NCI-H526 (cell line): ENCODE data around the gene ZAP70.

Experiments used
- DNase-seq, 2 experiments: peaks; one replicate each; lab custom pipeline; 2025; lab: John Stamatoyannopoulos, UW

The ZAP70 gene

DNA sequence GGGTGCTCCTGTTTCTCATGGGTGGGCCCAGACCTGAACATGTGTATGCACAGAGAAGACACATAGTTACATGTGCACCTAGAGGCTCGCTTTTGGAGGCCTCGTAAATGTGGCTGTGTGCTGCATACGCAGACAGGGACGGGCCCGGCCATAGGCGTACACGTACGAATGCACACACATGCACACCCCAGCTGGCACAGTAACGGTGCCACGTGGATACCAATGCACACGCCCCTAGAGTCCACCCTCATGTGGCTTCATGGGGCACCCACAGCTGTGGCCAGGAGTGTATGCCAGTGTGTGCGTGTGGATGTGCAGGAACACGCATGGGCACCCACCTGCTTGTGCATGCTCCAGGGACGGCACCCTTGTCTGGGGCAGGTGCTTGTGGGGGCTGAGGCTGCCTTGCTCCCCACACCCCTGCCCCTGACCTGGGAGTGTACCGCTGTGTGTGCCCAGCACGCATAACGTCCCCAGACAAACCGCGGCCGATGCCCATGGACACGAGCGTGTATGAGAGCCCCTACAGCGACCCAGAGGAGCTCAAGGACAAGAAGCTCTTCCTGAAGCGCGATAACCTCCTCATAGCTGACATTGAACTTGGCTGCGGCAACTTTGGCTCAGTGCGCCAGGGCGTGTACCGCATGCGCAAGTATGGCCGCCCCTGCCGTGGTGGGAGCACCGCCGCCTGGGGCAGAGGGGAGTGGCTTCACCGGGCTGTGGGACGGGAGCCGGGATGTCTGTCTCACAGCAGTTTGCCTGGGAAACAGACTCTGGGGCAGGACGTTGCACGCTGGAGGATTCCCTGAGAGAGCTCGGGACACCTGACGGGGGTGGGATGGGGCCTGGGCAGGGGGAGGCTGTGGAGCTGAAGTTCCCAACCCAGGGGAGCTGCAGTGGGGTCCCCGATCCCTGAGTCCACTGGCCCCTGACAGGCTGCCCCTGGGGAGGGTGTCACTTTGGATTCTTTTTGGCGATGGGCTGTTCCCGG is 21.0 kb downstream of the ZAP70 start:
- no peak for DNase-seq

DNA sequence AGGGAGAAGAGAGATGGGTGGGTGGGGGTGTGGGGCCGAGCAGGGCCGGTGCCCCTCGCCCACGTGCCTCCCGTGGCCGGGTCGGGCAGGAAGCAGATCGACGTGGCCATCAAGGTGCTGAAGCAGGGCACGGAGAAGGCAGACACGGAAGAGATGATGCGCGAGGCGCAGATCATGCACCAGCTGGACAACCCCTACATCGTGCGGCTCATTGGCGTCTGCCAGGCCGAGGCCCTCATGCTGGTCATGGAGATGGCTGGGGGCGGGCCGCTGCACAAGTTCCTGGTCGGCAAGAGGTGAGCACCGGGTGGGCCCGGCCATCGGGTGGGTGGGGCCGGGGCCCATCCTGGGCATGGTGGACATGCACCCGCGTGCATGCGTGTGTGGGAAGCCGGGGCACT is 21.8 kb downstream of the ZAP70 start:
- no peak for DNase-seq

GRCh38 chr2:97736185-97736584 is 22.8 kb downstream of the ZAP70 start:
- DNase-seq = no peak

DNA sequence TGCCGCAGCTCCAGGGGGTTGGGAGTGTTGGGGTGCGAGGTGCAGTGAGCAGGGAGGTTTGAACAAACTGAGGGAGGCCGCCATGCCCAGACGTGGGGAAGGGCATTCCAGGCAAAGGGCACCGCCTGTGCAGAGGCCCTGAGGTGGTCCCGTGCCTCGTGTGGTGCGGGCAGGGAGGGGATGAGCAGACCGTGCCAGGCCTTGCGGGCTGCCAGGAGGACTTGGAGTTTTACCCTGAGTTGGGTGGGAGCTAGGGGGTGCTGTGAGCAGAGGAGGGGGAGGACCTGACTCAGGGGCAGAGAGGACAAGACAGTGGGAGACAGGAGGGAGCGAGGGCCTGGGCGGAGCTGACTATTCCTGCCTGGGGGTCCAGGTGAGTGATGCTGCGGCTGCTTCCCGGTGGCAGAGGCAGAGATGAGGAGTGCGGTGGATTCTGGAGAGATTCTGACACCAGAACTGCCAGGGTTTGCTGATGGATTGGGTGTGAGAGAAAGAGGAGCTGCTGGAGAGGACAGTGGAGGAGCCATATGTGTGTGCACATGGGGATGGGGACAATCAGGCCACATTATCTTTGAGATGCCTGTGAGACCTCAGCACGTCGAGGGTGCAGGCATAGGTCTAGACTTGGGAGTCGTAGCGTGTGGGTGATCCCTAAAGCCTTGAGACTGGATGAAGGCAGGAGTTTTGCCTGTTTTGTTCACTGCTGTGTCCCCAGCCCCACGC is 23.4 kb downstream of the ZAP70 start:
- DNase-seq = no peak

DNA sequence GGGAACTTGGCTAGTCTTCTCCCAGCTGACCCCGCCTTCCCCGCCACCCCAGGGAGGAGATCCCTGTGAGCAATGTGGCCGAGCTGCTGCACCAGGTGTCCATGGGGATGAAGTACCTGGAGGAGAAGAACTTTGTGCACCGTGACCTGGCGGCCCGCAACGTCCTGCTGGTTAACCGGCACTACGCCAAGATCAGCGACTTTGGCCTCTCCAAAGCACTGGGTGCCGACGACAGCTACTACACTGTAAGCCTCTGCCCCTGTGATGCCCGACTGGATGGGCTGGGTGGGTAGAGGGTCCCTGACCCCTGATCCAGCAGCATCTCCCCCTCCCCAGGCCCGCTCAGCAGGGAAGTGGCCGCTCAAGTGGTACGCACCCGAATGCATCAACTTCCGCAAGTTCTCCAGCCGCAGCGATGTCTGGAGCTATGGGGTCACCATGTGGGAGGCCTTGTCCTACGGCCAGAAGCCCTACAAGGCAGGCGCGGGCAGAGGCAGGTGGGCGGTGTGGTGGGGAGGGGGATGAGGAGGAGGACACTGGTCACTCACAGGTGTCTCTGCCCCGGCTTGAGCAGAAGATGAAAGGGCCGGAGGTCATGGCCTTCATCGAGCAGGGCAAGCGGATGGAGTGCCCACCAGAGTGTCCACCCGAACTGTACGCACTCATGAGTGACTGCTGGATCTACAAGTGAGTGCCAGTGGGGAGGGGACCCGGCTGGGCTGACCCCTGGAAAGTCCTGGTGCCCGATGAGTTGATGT is 24.2 kb downstream of the ZAP70 start:
- no peak for DNase-seq

DNA sequence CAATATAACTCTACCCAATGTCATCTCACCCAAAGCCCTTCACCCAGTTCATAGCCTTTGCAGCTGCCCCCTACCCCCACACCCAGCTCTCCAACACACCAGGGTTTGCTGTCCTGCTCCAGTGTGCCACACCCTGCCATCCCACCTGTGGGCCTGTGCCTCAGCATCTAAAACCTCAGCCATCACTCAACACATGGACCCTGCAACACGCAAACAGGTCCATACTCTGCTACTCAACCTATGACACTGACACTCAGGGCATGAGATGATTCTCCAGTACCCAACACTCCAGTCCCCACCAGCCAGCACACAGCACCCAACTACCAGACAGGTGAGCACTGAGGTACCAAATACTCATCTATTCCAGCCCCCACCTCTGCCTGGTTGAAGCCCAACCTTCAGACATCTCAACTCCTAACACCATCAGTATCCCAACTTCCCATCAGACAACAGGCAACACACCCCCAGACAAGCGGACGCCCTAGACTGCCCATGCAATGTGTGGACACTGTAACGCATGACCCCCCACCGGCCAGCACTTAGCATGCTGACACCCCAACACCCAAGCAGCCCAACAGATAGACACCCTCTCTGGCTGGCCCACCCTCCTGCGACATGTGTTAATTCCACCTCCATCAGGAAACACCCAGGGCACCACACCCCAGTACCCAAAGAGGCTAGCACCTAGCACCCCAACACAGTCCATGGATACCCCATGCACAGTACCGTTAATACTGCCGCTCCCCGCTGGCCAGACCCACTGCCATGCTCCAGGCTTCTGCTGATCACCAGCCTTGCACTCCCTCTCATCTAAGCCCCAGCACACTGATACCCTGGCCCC is 25.0 kb downstream of the ZAP70 start:
- DNase-seq = no peak

- no peak for DNase-seq
Measured at GRCh38 chr2:97739020-97739892, 25.9 kb downstream of the ZAP70 start.

GRCh38 chr2:97739893-97740245 is 26.5 kb downstream of the ZAP70 start:
- DNase-seq = no peak

- peak; percentile 37 to 61 for DNase-seq
Measured at GRCh38 chr2:97740590-97741182, 27.3 kb downstream of the ZAP70 start.

DNA sequence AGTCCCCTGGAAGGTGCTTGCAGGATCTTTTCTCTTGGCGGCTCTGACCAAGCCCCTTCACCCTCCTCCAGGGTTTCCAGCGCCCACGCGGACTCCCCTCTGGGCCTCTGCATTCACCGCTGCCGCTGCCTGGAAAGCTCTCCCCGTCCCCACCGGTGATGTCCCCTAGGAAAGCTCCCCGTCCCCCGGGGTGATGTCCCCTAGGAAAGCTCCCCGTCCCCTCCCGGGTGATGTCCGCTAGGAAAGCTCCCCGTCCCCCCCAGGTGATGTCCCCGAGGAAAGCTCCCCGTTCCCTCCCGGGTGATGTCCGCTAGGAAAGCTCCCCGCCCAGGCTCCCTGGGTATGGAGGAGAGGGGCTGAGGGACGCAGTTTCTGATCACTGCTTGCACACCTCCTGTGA is 27.9 kb downstream of the ZAP70 start:
- no peak for DNase-seq

GRCh38 chr2:97741686-97742085 is 28.3 kb downstream of the ZAP70 start:
- DNase-seq = no peak

DNA sequence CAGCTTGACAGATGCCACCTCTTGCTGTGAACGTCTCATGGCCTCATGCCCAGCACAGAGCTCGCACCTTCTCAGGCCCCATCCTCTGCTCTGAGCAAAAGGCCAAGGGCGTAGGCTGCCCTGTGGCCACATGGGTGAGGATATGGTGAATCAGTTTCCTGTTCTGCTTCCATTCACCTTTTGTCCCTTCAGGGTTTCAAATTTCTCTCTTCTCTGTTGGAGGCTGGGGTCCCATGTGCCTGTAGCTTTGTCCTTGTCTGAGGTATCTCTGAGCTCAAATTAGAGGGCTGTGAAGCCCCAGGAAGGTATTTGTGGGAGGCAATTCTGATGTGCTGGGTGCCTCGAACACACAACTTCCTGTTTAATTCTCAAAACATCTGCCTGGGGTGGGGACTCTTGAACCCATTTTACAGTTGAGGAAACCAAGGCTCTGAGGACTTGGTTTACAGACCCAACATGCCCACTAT is 29.0 kb downstream of the ZAP70 start:
- DNase-seq = no peak

DNA sequence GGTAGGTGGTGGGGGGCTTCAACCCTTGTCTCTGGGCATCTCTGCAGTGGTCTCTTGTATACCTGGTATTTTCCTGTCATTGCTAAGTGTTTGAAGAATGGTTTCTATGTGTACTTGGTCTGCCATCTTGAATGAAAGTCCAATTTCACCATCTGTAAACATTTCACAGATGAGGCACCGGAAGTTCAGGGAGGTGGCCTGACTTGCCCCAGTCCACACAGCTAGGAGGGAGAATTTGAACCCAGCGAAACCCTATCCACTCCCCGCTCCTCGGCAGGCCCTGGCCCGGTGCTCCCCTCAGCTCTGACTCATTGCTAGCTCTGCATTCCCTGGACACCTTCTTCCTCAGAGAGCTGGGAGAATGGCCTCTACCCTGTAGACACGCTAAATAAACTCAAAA is 30.5 kb downstream of the ZAP70 start:
- DNase-seq = no peak

- DNase-seq = peak in 1 of 2 experiments; percentile 51
Measured at GRCh38 chr2:97745474-97746174, 32.2 kb downstream of the ZAP70 start.

DNA sequence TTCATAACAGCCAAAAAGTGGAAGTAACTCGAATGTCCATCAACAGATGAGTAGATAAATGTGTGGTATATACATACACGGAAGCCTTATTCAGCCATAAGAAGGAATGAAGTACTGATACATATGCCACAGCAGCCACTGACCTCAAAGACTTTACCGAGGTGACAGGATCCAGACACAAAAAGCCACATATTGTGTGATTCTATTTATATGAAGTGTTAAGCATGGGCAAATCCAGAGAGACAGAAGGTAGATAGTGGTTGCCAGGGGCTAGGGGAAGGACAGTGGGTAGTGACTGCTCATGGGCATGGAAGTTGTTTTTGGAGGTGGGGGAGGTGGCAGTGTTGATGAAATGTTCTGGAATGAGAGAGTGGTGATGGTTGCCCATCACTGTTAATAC is 33.9 kb downstream of the ZAP70 start:
- DNase-seq = no peak

GRCh38 chr2:97747716-97748115 is 34.3 kb downstream of the ZAP70 start:
- DNase-seq = no peak

- DNase-seq = no peak
Measured at GRCh38 chr2:97749581-97749980, 36.2 kb downstream of the ZAP70 start.

GRCh38 chr2:97750017-97750416 is 36.6 kb downstream of the ZAP70 start:
- no peak for DNase-seq

GRCh38 chr2:97751752-97752151 is 38.4 kb downstream of the ZAP70 start:
- DNase-seq = peak in 1 of 2 experiments; percentile 10
